CD4-positive, alpha-beta T cell (primary cell): Measurements from ENCODE around the gene GRIN1. TPM values are rescaled to one million over a fixed set of nuclear protein-coding genes. Genes with fewer than 3 reads are reported as not detected.
A peak's percentile ranks its signal among the peaks of the same experiment; 100 is the strongest.

ENCODE experiments used
- ATAC-seq: fragments of 200-7000 bp; cut with Tn5 transposase; one replicate; pipeline ENCODE4 v1.10.0; 2022; ENCODE audit warnings: mild to moderate bottlenecking; ENCODE audit not compliant: poor library complexity
- CTCF ChIA-PET: fragments of 350-600 bp; sonication (Branson Sonifier 250); formaldehyde crosslinking; loops from one replicate; lab custom pipeline; 2021; ENCODE audit warnings: antibody characterized with exemption, inconsistent platforms; lab: Charles Lee
- POLR2A ChIA-PET: fragments of 350-600 bp; sonication (Branson Sonifier 250); formaldehyde crosslinking; loops from one replicate; lab custom pipeline; 2021; ENCODE audit warnings: antibody characterized with exemption, inconsistent platforms; lab: Charles Lee
- DNase-seq, 14 experiments: peaks; one replicate each; pipeline ENCODE4 v3.0.0-alpha.2; 2013 to 2020; ENCODE audit warnings: mixed read lengths in 2 of 14
- H3K27ac ChIP-seq, 2 donors: one replicate each; pipeline versions ENCODE4 v1.5.1 to v1.7.0; 2013; ENCODE audit warnings: low read length in 2 of 2, low read depth in 1 of 2, mild to moderate bottlenecking in 1 of 2
- H3K27me3 ChIP-seq, 2 experiments: 1 replicate in 1 of 2; 2 replicates in 1 of 2; pipeline versions ENCODE4 v1.6.1 to v1.7.0; 2013; ENCODE audit warnings: low read length in 2 of 2, control low read depth in 1 of 2, mild to moderate bottlenecking in 1 of 2, moderate library complexity in 1 of 2; ENCODE audit not compliant: insufficient read depth in 2 of 2, control insufficient read depth in 1 of 2
- H3K36me3 ChIP-seq: one replicate; pipeline ENCODE4 v1.6.1; 2013; ENCODE audit warnings: low read length, control low read depth; ENCODE audit not compliant: insufficient read depth
- H3K4me1 ChIP-seq: one replicate; pipeline ENCODE4 v1.6.1; 2013; ENCODE audit warnings: low read length, control low read depth; ENCODE audit not compliant: insufficient read depth
- H3K4me3 ChIP-seq: one replicate; pipeline ENCODE4 v1.5.1; 2013; ENCODE audit warnings: mild to moderate bottlenecking, low read length, moderate library complexity
- H3K9me3 ChIP-seq, 2 experiments: 1 replicate in 1 of 2; 2 replicates in 1 of 2; pipeline versions ENCODE4 v1.6.1 to v1.7.0; 2013; ENCODE audit warnings: low read length in 2 of 2, mild to moderate bottlenecking in 2 of 2, control low read depth in 1 of 2, moderate library complexity in 1 of 2; ENCODE audit not compliant: control insufficient read depth in 1 of 2, insufficient read depth in 1 of 2
- H3K27ac Mint-ChIP-seq: one replicate; pipeline ENCODE4 v1.8.0; 2020; ENCODE audit warnings: mixed read lengths
- H3K27me3 Mint-ChIP-seq: one replicate; pipeline ENCODE4 v1.8.0; 2021; ENCODE audit warnings: mixed read lengths
- H3K36me3 Mint-ChIP-seq: one replicate; pipeline ENCODE4 v1.8.0; 2021; ENCODE audit warnings: low read depth, mixed read lengths
- H3K4me1 Mint-ChIP-seq: one replicate; pipeline ENCODE4 v1.8.0; 2021; ENCODE audit warnings: low read depth, mixed read lengths
- H3K4me3 Mint-ChIP-seq: one replicate; pipeline ENCODE4 v1.8.0; 2020; ENCODE audit warnings: mild to moderate bottlenecking, mixed read lengths
- H3K9me3 Mint-ChIP-seq: one replicate; pipeline ENCODE4 v1.8.0; 2020; ENCODE audit warnings: mixed read lengths
- CTCF ChIP-seq: fragments of 200-600 bp; IDR thresholded peaks from one replicate; pipeline ENCODE4 v1.8.0; 2022; ENCODE audit warnings: antibody characterized with exemption, mild to moderate bottlenecking
- intact Hi-C, 2 experiments: fragments of 100-400 bp; cut with DNase I in 1 of 2; cut with micrococcal nuclease in 1 of 2; formaldehyde crosslinking; loops; one replicate each; pipeline versions ENCODE4 v1.15.1 to v1.9.0; 2023 to 2025; cut with DNase I, micrococcal nuclease
- total RNA-seq, 174 experiments: library from RNA in 2 of 174; stranded (reverse) in 2 of 174; gene quantifications; one replicate each; pipeline ENCODE4 v1.2.3 and lab custom pipeline; 2021 to 2026

The GRIN1 gene
- total RNA-seq, 2 experiments from 2014 or later: not detected

GRCh38 chr9:137162505-137163364, 23.8 kb downstream of the GRIN1 start:
- no peak overlapping the region for H3K27ac ChIP-seq
- H3K4me3 ChIP-seq: no peak overlapping the region
- ATAC-seq (peak; percentile 69), DNase-seq (peak in 3 of 14 experiments; percentile 33 to 52 (median 49))
- peaks cover 0 to 41% of the 10 kb centered on the region in 2 experiments for H3K9me3 ChIP-seq
- Mint-ChIP-seq H3K4me3 (no peak overlapping the region), H3K27ac (no peak overlapping the region), H3K27me3 (peaks cover 65% of the 10 kb centered on the region), H3K36me3 (no peaks in the 10 kb centered on the region), H3K9me3 (no peaks in the 10 kb centered on the region), H3K4me1 (peaks cover 12% of the 10 kb centered on the region)
- peaks cover 60 to 78% of the 10 kb centered on the region in 2 experiments for H3K27me3 ChIP-seq
- intact Hi-C loops: no loop called here
- H3K36me3 ChIP-seq: no peaks in the 10 kb centered on the region
- H3K4me1 ChIP-seq: peaks cover 15% of the 10 kb centered on the region
- no peak for TF ChIP-seq CTCF
- ChIA-PET POLR2A (interaction anchor here (0.7 kb wide), 1 partner anchor 30 kb away, joined by 3 read pairs; no protein-coding TSS in a partner anchor), CTCF (no interaction called here)

- Histone ChIP-seq H3K9me3 (peaks cover 0 to 35% of the 10 kb centered on the region in 2 experiments), H3K36me3 (no peaks in the 10 kb centered on the region), H3K4me1 (peaks cover 17% of the 10 kb centered on the region), H3K4me3 (no peak overlapping the region), H3K27ac (no peak overlapping the region), H3K27me3 (peaks cover 55 to 78% of the 10 kb centered on the region in 2 experiments)
- no peak overlapping the region for H3K27ac Mint-ChIP-seq
- CTCF ChIA-PET: no interaction called here
- POLR2A ChIA-PET: interaction anchor here (0.7 kb wide), 1 partner anchor 30 kb away, joined by 3 read pairs; no protein-coding TSS in a partner anchor
- H3K27me3 Mint-ChIP-seq: peaks cover 59% of the 10 kb centered on the region
- no peak overlapping the region for H3K4me3 Mint-ChIP-seq
- intact Hi-C loops: no loop called here
- ATAC-seq (no peak), DNase-seq (no peak)
- peaks cover 6% of the 10 kb centered on the region for H3K4me1 Mint-ChIP-seq
- TF ChIP-seq CTCF: no peak
- H3K36me3 Mint-ChIP-seq: no peaks in the 10 kb centered on the region
- no peaks in the 10 kb centered on the region for H3K9me3 Mint-ChIP-seq
Measured at GRCh38 chr9:137163365-137163715, 24.4 kb downstream of the GRIN1 start.

- intact Hi-C loops: no loop called here
- ChIA-PET POLR2A (no interaction called here), CTCF (no interaction called here)
- no peak overlapping the region for H3K27ac Mint-ChIP-seq
- no peak for TF ChIP-seq CTCF
- peaks cover 51 to 76% of the 10 kb centered on the region in 2 experiments for H3K27me3 ChIP-seq
- ATAC-seq (no peak), DNase-seq (no peak)
- H3K9me3 ChIP-seq: peaks cover 0 to 31% of the 10 kb centered on the region in 2 experiments
- no peaks in the 10 kb centered on the region for H3K9me3 Mint-ChIP-seq
- H3K4me1 ChIP-seq: peaks cover 15% of the 10 kb centered on the region
- peaks cover 5% of the 10 kb centered on the region for H3K4me1 Mint-ChIP-seq
- H3K4me3 ChIP-seq: no peak overlapping the region
- H3K27me3 Mint-ChIP-seq: peaks cover 58% of the 10 kb centered on the region
- no peaks in the 10 kb centered on the region for H3K36me3 Mint-ChIP-seq
- no peak overlapping the region for H3K4me3 Mint-ChIP-seq
- H3K27ac ChIP-seq: no peak overlapping the region
- H3K36me3 ChIP-seq: no peaks in the 10 kb centered on the region
Measured at GRCh38 chr9:137163805-137164204, 24.9 kb downstream of the GRIN1 start.
